HG03575 (cell line): ENCODE data around the gene KCTD5.
"Not testable (repeated sequence)": the region's sequence is repeated elsewhere in the genome, so short reads cannot be mapped to it uniquely, and the experiment has no call there.

Experiments
- ATAC-seq: cut with Tn5 transposase; IDR thresholded peaks from one replicate; pipeline ENCODE4 v1.9.1; 2021; ENCODE audit not compliant: unreplicated experiment, insufficient number of reproducible peaks, low FRiP score; ENCODE audit errors: extremely low read depth

Gene KCTD5

DNA sequence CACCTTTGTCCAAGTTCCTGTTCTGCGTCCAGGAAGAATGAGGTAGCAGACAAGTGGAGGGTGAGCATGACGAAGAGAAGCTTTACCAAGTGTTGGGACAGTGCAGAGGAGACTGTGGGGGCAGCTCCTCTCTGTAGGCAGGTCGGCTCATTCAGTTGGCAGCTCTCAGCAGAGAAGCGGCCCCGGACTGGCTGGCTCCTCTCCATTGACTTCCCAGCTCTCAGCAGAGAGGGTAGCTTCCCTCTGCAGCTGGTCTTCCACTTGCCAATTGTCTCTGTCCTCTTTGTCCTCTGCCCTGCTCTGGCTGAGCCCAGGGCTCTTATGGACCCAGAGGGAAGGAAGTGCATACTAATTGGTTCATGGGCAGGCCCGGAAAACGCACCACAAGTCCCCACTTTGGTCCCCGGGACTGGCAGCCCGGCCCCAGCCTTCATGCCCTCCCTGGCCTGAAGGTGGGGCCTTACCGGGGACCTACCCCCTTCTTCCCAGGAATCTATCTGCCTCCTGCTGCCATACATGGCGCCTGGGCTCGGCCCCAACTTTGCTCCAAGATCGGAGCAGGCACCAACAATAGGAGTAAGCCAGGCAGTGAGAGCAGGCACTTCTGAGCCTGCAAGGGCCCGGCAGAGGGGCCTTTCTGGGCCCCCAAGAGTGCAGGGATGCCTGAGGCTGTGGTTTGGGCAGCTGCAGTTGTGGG is 10.1 kb downstream of the KCTD5 start:
- no peak for ATAC-seq

GRCh38 chr16:2692948-2693651 is 10.8 kb downstream of the KCTD5 start:
- ATAC-seq = no peak

DNA sequence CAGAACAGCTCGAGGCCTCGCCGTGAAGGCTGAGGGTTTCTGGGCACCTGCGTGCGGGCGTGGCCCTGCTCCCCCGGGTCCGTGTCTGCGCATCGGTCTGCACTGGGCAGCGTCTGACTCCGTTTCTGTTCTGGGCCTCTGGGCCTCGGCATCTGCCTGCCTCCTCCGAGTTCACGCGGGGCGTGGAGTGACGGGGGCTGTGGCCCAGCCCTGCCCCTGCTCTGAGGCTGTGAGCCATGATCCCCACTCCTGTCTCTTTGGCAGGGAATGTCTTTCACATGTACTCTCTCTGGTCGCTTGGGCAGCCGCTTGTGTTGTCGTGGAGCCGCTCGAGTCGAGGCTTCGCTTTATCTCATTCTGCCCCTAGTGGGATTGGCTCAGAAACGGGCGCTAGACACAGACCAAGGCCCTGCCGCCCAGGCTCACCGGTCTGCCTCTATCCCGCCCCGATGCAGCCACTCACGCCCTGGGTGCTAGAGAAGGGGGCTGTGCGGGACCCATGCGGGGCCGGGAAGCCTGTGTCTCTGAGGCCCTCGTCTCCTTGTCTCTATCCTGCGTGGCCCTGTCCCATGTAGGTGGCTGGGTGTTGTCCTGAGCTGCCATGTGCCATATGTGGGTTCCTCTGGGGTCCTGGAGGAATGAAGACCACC is 14.4 kb downstream of the KCTD5 start:
- not testable (repeated sequence) for ATAC-seq

- ATAC-seq = no peak
These were observed 15.2 kb downstream of the KCTD5 start for GRCh38 chr16:2697401-2697948.

GRCh38 chr16:2698103-2698870 is 16.0 kb downstream of the KCTD5 start:
- no peak for ATAC-seq

DNA sequence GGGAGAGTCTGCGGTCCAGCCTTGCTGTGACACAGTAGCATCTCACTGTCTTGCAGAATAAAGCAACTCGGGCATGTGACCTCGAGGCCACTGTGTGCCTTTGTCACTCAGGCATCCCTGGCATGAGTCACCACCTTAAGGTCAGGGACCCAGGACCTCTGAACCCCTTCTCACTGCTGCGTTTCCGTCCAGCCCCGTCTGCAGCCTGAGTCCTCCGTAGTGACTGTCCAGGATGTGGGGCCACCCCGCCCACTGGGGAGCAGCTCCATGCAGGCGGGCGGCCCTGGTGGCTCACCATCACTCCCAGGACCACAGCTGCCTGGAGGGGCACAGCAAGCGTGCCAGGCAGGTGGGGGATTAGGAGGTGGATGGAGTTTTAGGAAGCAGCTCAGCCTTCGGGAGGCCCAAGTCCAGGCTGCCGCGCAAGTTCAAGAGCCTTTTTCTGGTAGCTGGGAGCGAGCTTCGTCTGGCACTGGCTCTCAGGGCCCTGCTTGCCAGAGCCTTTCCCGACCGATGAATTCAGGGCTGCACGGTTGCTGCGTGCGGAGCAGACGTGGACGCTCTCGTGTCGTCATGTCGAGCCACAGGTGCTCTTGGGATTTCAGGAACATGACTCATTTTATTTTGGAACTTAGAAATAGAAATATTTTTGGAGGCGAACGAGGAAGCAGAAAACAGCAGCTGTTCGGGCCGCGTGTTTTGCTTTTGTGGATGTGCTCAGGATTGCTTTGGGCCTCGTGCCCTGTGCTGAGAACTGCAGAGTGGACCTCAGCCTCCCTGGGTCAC is 16.8 kb downstream of the KCTD5 start:
- no peak for ATAC-seq

- no peak for ATAC-seq
These were observed 17.7 kb downstream of the KCTD5 start for GRCh38 chr16:2699791-2700600.

DNA sequence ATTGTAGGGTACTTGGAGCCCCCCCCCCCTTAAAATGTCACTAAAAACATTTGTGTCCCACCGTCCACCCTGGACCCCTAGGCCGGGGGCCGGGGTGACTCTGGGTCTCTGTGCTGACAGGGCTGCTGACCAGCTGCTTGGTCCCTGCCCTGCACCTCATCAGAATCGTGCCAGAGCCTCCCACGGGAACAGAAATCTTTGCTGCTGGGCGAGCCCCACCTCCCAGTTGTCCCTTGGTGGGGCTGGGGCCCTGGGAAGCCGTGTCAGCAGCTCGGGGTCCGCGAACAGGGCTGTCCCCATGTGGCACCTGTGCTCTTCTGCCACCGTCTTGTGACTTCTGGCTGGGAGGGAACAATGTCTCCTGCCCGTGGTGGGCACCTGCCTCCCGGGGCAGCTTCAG is 18.5 kb downstream of the KCTD5 start:
- no peak for ATAC-seq

DNA sequence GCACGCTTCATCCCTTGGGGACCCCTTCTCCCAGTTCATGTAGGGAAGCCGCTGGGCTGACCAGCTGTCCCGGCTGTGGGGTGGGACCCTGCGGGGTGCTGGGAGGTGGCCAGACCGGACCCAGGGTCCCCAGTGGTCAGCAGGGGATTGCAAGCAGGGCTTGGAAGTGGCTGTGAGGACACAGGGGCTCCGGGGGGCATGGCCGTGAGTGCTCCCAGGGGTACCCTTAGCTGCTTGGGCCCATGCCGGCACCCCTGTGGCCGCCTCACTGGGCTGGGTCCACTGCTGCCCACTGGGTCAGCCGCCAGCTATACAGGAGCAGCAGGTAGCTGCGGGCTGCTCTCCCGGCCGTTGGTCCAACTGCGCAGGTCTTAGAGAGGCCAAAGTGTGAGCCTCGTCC is 18.9 kb downstream of the KCTD5 start:
- ATAC-seq = no peak

- no peak for ATAC-seq
These were observed 19.6 kb downstream of the KCTD5 start for GRCh38 chr16:2701713-2702437.

DNA sequence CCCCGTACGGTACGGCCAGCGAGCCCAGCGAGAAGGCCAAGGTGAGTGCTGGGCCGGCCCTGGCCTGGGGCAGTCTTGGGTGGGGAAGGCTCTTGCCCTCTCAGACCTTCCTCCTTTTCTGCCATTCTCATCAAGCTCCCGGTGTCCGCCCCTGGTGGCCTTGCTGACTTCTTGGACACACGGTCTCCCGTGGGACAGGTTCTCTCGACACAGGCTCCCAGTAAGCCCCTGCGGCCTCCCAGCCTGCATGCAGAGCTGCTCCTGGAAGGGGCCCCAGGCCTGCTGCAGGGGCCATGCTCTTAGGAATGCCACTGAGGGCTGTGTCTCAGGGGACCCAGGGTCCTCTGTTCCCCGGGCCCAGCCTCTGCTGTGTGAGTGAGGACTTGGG is 20.1 kb downstream of the KCTD5 start:
- ATAC-seq = no peak

DNA sequence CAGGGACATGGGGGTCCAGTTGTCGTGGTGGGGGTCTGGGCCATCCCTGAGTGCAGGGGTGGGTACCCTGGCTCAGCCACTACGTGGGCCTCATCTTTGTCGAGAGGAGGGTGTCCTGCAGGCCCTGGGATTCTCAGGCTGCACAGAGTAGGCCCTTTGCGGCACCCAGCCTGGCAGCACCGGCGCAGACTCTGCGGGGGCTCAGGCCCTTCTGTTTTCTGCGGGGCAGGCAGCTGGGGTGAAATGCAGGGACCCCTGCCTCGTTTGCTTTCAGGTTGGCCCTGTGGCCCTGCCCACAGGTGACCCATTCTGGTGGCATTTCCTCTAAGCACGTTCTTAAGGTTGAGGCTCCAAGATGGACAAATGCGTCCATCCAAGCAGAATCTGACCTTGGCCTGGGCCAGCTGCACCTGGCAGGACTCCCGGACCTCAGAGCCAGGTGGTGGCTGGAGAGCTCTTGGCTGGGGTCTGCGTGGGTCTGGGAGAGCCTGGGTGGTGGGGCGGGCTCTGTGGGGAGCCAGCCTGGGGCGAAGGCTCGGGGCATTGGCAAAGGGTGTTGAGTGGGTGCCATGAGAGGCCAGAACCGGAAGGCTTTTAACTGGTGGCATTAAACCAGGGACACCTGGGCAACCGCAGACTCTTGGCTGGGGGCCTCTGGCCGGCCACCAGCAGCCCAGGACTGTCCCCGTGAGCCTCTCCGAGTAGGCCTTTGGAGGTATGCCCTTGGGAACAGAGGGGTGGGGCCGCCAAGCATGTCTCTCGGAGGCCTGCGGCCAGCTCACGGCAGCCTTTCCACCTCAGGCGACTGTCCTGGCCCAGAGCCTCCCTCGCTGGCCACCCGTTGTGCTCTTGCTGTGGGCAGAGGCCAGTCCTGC is 20.8 kb downstream of the KCTD5 start:
- no peak for ATAC-seq

DNA sequence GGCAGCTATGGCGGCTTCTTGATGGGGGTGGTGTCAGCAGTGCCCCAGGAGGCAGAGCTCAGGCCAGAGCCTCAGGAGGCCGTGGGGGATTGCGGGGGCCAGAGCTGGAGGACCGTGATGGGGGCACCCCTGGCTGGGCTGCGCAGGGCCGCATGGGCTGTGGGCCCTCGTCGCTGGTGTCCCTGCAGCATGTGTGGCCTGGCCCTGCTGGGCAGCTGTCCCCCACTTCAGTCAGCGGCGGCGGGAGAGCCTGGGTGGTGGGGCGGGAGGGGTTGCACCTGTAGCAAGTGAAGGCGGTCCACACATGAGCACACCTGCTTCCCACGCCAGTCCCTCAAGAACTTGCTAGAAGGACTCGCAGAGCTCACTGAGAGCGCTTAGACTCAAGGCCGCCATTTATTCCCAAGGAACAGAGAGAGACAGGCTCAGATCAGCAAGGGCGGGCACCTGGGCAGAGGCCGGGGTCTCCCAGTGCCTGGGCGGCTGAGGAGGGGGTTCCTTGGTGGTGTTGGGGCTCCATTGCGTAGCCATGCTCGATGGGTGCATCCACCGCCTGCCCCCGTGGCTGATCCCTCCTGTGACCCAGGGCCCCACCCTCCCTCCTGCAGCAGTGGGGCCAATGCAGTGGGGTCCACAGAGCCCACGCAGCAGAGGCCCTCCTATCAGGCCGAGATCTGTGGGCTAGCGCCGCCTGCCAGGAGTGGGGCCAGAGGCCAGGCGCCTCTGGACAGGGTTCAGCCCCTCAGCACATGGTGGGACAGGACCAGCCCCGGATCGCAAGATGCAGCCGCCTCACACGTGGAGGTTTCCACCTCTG is 22.1 kb downstream of the KCTD5 start:
- ATAC-seq = no peak

GRCh38 chr16:2704983-2705275 is 22.6 kb downstream of the KCTD5 start:
- ATAC-seq = no peak

DNA sequence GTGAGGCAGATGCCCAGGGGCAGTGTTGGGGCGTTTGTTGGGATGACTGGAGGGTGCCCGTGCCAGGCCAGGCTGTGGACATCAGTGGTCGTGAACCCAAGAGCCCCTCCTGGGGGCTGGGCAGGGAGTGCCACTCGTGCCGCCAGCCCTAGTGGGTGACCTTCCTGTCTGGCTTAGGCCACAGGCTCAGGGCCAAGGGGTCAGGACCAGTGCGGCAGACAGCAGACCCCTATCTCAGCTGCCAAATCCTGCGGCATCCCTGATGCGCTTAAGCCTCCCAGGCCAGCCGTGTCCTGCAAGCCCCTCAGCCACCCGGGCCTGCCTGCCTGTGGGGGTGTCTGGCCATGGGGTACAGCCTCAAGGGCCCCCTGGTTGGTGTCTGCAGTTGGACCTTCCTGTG is 23.0 kb downstream of the KCTD5 start:
- ATAC-seq = no peak

DNA sequence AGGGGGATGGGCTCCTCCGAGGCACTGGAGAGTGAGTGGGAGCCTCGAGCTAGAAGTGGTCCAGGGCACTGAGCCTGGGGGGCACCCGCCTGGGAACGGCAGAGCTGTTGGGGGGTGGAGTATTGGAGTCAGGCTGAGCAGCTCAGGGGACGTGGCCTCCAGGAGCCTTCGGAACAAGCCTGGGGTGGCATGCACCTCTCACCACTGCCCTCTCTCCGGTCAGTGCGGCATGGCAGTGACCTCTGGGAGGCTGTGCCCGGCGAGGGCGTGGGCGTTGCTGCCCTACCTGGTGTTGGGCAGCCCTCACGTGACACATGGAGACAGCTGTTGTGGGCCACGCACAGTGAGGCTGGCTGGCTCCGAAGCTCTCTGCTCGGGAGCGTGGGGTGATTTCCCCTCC is 23.8 kb downstream of the KCTD5 start:
- ATAC-seq = no peak
